Activated CD4-positive, alpha-beta T cell treated with anti-CD3 and anti-CD28 coated beads for 36 hours (primary cell): ENCODE results near the gene CDK14. TPM values are rescaled to one million over a fixed set of nuclear protein-coding genes. Genes with fewer than 3 reads are reported as not detected.

ENCODE experiments used
- ATAC-seq: fragments of 200-7000 bp; cut with Tn5 transposase; one replicate; pipeline ENCODE4 v1.10.0; 2021; ENCODE audit warnings: mild to moderate bottlenecking, moderate library complexity
- CTCF ChIA-PET: fragments of 350-600 bp; sonication (Branson Sonifier 250); formaldehyde crosslinking; loops from one replicate; lab custom pipeline; 2021; ENCODE audit warnings: antibody characterized with exemption; lab: Charles Lee
- POLR2A ChIA-PET: fragments of 350-600 bp; sonication (Branson Sonifier 250); formaldehyde crosslinking; loops from one replicate; lab custom pipeline; 2021; ENCODE audit warnings: antibody characterized with exemption, inconsistent platforms; lab: Charles Lee
- DNase-seq: peaks from one replicate; pipeline ENCODE4 v3.0.0-alpha.2; 2020
- H3K27ac Mint-ChIP-seq: one replicate; pipeline ENCODE4 v1.8.0; 2021; ENCODE audit warnings: mixed read lengths
- H3K27me3 Mint-ChIP-seq: one replicate; pipeline ENCODE4 v1.8.0; 2021; ENCODE audit warnings: mixed read lengths
- H3K36me3 Mint-ChIP-seq: one replicate; pipeline ENCODE4 v1.8.0; 2021; ENCODE audit warnings: low read depth, mixed read lengths
- H3K4me1 Mint-ChIP-seq: one replicate; pipeline ENCODE4 v1.8.0; 2021; ENCODE audit warnings: mixed read lengths
- H3K4me3 Mint-ChIP-seq: one replicate; pipeline ENCODE4 v1.8.0; 2021; ENCODE audit warnings: mild to moderate bottlenecking, moderate library complexity, mixed read lengths
- H3K9me3 Mint-ChIP-seq: one replicate; pipeline ENCODE4 v1.8.0; 2021; ENCODE audit warnings: low read depth, mixed read lengths
- intact Hi-C, 2 experiments: fragments of 100-400 bp; cut with DNase I in 1 of 2; cut with micrococcal nuclease in 1 of 2; formaldehyde crosslinking; loops; one replicate each; pipeline versions ENCODE4 v1.14.2 to v1.15.1; 2022 to 2024; cut with DNase I, micrococcal nuclease
- total RNA-seq, 2 experiments: library from RNA; stranded (reverse); gene quantifications; one replicate each; pipeline ENCODE4 v1.2.3, GENCODE V29; 2021

The CDK14 gene
- total RNA-seq, 2 experiments from 2014 or later, result 0.80 to 0.84 TPM

DNA sequence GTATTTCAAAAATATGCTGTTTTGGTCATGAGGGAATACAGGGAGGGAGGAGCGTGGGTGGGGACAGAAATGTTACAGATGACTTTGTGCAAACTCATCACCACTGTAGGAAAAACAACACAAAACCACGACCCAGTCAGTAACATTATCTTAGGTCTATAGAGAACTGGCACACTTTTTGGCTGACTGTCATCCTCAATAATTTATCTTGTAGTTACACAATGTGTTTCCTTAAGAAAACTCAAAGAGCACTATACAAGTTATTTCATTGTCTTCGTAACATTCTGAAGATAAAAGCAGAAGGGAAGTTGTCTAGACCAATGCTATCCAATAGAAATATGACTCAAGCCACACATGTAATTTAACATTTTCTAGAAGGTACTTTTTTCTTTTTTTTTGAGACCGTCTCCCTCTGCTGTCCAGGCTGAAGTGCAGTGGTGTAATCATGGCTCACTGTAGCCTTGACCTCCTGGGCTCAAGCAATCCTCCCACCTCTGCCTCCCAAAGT lies 16.9 kb upstream of the CDK14 start:
- no peaks in the 10 kb centered on the region for H3K4me1 Mint-ChIP-seq
- ATAC-seq (no peak), DNase-seq (no peak)
- H3K27me3 Mint-ChIP-seq, result no peaks in the 10 kb centered on the region
- H3K4me3 Mint-ChIP-seq, result no peak overlapping the region
- intact Hi-C loops, result no loop called here
- no peaks in the 10 kb centered on the region for H3K36me3 Mint-ChIP-seq
- H3K27ac Mint-ChIP-seq, result no peak overlapping the region
- H3K9me3 Mint-ChIP-seq, result no peaks in the 10 kb centered on the region
- ChIA-PET POLR2A (no interaction called here), CTCF (no interaction called here)

DNA sequence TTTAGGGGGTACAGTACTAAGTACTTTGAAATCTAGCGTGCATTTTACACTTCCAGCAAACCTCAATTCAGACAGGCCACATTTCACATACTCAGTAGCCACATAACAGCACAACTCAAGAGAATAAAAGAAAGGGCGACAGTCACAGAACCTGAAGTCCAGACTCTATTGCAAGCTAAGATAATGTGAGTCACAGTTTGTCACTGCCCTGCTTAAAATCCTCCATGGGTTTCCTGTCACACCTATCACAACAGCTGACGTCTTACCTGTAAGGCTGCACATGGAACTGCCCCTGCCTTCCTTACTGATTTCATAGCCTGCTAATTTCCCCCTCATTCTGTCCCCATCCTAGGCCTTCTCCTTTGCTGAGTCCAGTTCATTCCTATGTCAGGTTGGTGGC lies 16.1 kb upstream of the CDK14 start:
- no peaks in the 10 kb centered on the region for H3K27me3 Mint-ChIP-seq
- POLR2A ChIA-PET, result no interaction called here
- H3K4me1 Mint-ChIP-seq, result no peaks in the 10 kb centered on the region
- H3K27ac Mint-ChIP-seq, result no peak overlapping the region
- H3K9me3 Mint-ChIP-seq, result no peaks in the 10 kb centered on the region
- intact Hi-C loops, result no loop called here
- DNase-seq, result no peak
- no peak overlapping the region for H3K4me3 Mint-ChIP-seq
- ATAC-seq, result no peak
- H3K36me3 Mint-ChIP-seq, result no peaks in the 10 kb centered on the region
- CTCF ChIA-PET, result no interaction called here

DNA sequence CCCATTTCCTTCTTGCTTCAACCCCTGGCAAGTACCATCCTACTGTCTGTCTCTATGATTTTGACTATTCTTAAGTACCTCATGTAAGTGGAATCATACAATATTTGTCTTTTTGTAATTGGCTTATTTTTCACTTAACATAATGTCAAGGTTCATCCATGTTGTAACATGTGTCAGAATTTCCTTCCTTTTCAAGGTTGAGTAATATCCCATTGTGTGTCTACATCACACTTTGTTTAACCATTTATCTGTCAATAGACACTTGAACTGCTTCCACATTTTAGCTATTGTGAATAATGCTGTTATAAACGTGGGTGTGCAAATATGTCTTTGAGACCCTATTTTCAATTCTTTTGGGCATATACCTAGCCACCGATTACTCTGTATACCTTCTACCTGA lies 14.0 kb upstream of the CDK14 start:
- Mint-ChIP-seq H3K4me3 (no peak overlapping the region), H3K27ac (no peak overlapping the region), H3K9me3 (no peaks in the 10 kb centered on the region), H3K4me1 (no peaks in the 10 kb centered on the region), H3K36me3 (no peaks in the 10 kb centered on the region), H3K27me3 (no peaks in the 10 kb centered on the region)
- POLR2A ChIA-PET, result no interaction called here
- ATAC-seq, result no peak
- intact Hi-C loops, result no loop called here
- CTCF ChIA-PET, result interaction anchor here (0.6 kb wide), 1 partner anchor 46 kb away, joined by 4 read pairs; no protein-coding TSS in a partner anchor
- no peak for DNase-seq

DNA sequence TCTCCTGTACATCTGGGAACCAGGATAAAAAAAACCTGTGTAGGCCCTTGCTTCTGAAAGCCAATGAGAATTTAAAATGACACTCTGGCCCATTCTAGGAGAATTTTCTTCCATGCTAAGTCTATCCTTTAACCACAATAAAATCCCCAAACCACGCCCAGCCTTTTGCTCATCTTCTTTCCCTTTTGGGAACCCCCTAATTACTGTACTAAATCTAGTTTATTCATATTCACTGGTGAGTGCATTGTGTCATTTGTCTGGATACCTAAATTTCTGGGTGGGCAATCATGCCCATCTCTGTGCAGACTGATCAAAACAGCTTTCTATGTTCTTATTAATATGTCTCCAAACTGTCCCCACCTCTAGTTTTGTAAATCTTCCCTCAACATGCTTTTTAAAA lies 11.7 kb upstream of the CDK14 start:
- CTCF ChIA-PET, result no interaction called here
- no peaks in the 10 kb centered on the region for H3K4me1 Mint-ChIP-seq
- POLR2A ChIA-PET, result no interaction called here
- no peaks in the 10 kb centered on the region for H3K9me3 Mint-ChIP-seq
- H3K27ac Mint-ChIP-seq, result no peak overlapping the region
- no peaks in the 10 kb centered on the region for H3K36me3 Mint-ChIP-seq
- ATAC-seq, result no peak
- intact Hi-C loops, result no loop called here
- DNase-seq, result no peak
- no peaks in the 10 kb centered on the region for H3K27me3 Mint-ChIP-seq
- no peak overlapping the region for H3K4me3 Mint-ChIP-seq

- H3K27me3 Mint-ChIP-seq, result no peaks in the 10 kb centered on the region
- no peaks in the 10 kb centered on the region for H3K4me1 Mint-ChIP-seq
- no peak for DNase-seq
- ATAC-seq, result no peak
- H3K4me3 Mint-ChIP-seq, result no peak overlapping the region
- H3K36me3 Mint-ChIP-seq, result no peaks in the 10 kb centered on the region
- H3K9me3 Mint-ChIP-seq, result no peaks in the 10 kb centered on the region
- no peak overlapping the region for H3K27ac Mint-ChIP-seq
- ChIA-PET POLR2A (no interaction called here), CTCF (interaction anchor here (1.0 kb wide), 1 partner anchor 36 kb away, joined by 3 read pairs; no protein-coding TSS in a partner anchor)
- intact Hi-C loops, result no loop called here
These were observed 10.0 kb upstream of the CDK14 start for GRCh38 chr7:90586091-90586490.

- Mint-ChIP-seq H3K4me3 (no peak overlapping the region), H3K9me3 (no peaks in the 10 kb centered on the region), H3K4me1 (no peaks in the 10 kb centered on the region), H3K27me3 (no peaks in the 10 kb centered on the region), H3K27ac (no peak overlapping the region), H3K36me3 (no peaks in the 10 kb centered on the region)
- ATAC-seq, result no peak
- intact Hi-C loops, result no loop called here
- ChIA-PET POLR2A (no interaction called here), CTCF (no interaction called here)
- DNase-seq, result no peak
These were observed 8.4 kb upstream of the CDK14 start for GRCh38 chr7:90587766-90588165.

DNA sequence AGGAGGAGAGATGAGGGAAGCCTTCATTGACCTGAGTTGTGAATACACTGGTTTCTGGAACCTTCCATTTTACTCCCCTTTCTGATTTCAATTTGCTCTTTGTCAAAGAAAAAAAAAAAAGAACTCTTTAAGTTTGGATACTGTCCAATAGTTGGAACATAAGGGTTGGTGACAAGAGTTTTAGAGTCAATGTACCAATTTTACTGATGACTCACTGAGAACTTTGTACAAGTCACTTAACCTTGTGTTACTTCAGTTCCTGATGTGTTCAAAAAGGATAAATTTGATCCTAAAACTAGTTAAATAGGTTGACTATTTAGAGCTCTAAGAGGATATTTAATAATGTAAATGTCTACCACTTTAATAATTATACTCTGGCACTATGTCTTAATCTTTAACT lies 4.1 kb upstream of the CDK14 start:
- peaks cover 12% of the 10 kb centered on the region for H3K4me1 Mint-ChIP-seq

DNA sequence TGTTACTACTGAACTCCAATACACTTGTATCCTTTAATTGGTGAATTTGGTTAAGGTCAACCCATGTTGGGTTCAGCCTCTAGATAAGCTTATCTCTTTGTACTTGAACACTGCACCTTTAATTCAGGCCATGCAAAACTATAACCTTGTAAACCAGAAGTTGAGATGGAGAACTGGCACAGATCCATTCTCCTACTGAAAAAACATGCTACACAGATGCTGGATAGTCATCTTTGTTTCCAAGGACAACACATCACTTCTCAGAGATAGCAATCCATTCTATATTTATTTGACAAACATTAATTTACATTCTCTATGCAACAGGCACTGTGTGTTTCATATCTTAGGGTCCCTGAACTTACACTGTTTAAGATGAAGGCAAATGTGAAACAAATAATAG lies 2.9 kb upstream of the CDK14 start:
- no peak for ATAC-seq
- H3K9me3 Mint-ChIP-seq, result no peaks in the 10 kb centered on the region
- ChIA-PET POLR2A (no interaction called here), CTCF (interaction anchor here (1.1 to 1.7 kb wide), 2 partner anchors 9 to 138 kb away, joined by 3 to 4 read pairs; no protein-coding TSS in a partner anchor)
- no peak for DNase-seq
- H3K27me3 Mint-ChIP-seq, result peaks cover 32% of the 10 kb centered on the region
- intact Hi-C loops, result no loop called here
- peaks cover 20% of the 10 kb centered on the region for H3K4me1 Mint-ChIP-seq
- H3K27ac Mint-ChIP-seq, result no peak overlapping the region
- H3K4me3 Mint-ChIP-seq, result no peak overlapping the region
- no peaks in the 10 kb centered on the region for H3K36me3 Mint-ChIP-seq

More for the DNA sequence above, 4.1 kb upstream of the CDK14 start:
- no peak overlapping the region for H3K4me3 Mint-ChIP-seq
- no peaks in the 10 kb centered on the region for H3K36me3 Mint-ChIP-seq
- CTCF ChIA-PET, result interaction anchor here (1.4 to 1.7 kb wide), 2 partner anchors 137 to 188 kb away, joined by 3 to 4 read pairs; partner anchors contain the start of gene CLDN12
- POLR2A ChIA-PET, result no interaction called here
- H3K9me3 Mint-ChIP-seq, result no peaks in the 10 kb centered on the region
- DNase-seq, result no peak
- H3K27ac Mint-ChIP-seq, result no peak overlapping the region
- intact Hi-C loops, result no loop called here
- no peak for ATAC-seq
- peaks cover 21% of the 10 kb centered on the region for H3K27me3 Mint-ChIP-seq

GRCh38 chr7:90594751-90595317 lies 1.3 kb upstream of the CDK14 start:
- Mint-ChIP-seq H3K4me1 (peaks cover 20% of the 10 kb centered on the region), H3K36me3 (no peaks in the 10 kb centered on the region), H3K27ac (no peak overlapping the region), H3K9me3 (no peaks in the 10 kb centered on the region), H3K4me3 (peak overlapping the region; percentile 59), H3K27me3 (peaks cover 41% of the 10 kb centered on the region)
- ChIA-PET POLR2A (interaction anchor here (0.6 kb wide), 1 partner anchor 13 kb away, joined by 3 read pairs; no protein-coding TSS in a partner anchor), CTCF (interaction anchor here (0.5 to 1.0 kb wide), 2 partner anchors 24 to 192 kb away, joined by 3 to 4 read pairs; no protein-coding TSS in a partner anchor)
- intact Hi-C loops, result loop anchor here (5.0 kb wide), 2 partner anchors 248 to 667 kb away; partner anchors contain the start of genes FZD1 (in 1 of the 2) and GTPBP10 (in 1 of the 2)
- ATAC-seq, result peak; percentile 48
- peak; percentile 15 for DNase-seq

GRCh38 chr7:90595342-90595800 lies 750 bp upstream of the CDK14 start:
- no peak for DNase-seq
- POLR2A ChIA-PET, result interaction anchor here (0.6 kb wide), 1 partner anchor 13 kb away, joined by 3 read pairs; no protein-coding TSS in a partner anchor
- no peak overlapping the region for H3K27ac Mint-ChIP-seq
- peaks cover 44% of the 10 kb centered on the region for H3K27me3 Mint-ChIP-seq
- H3K36me3 Mint-ChIP-seq, result no peaks in the 10 kb centered on the region
- peak overlapping the region; percentile 59 for H3K4me3 Mint-ChIP-seq
- no peak for ATAC-seq
- intact Hi-C loops, result loop anchor here (5.0 kb wide), 2 partner anchors 248 to 667 kb away; partner anchors contain the start of genes FZD1 (in 1 of the 2) and GTPBP10 (in 1 of the 2)
- no peaks in the 10 kb centered on the region for H3K9me3 Mint-ChIP-seq
- H3K4me1 Mint-ChIP-seq, result peaks cover 20% of the 10 kb centered on the region
- CTCF ChIA-PET, result interaction anchor here (0.5 to 1.0 kb wide), 2 partner anchors 24 to 193 kb away, joined by 3 to 4 read pairs; no protein-coding TSS in a partner anchor

- H3K4me1 Mint-ChIP-seq, result peaks cover 20% of the 10 kb centered on the region
- intact Hi-C loops, result loop anchor here (5.0 kb wide), 2 partner anchors 250 to 665 kb away; partner anchors contain the start of genes FZD1 (in 1 of the 2) and GTPBP10 (in 1 of the 2)
- H3K27ac Mint-ChIP-seq, result peak overlapping the region; percentile 42
- H3K27me3 Mint-ChIP-seq, result peaks cover 49% of the 10 kb centered on the region
- ATAC-seq (no peak), DNase-seq (no peak)
- H3K9me3 Mint-ChIP-seq, result no peaks in the 10 kb centered on the region
- H3K4me3 Mint-ChIP-seq, result peak overlapping the region; percentile 67
- H3K36me3 Mint-ChIP-seq, result no peaks in the 10 kb centered on the region
- ChIA-PET CTCF (interaction anchor here (0.6 to 0.8 kb wide), 2 partner anchors 28 to 655 kb away, joined by 3 read pairs; no protein-coding TSS in a partner anchor), POLR2A (no interaction called here)
These were observed 796 bp downstream of the CDK14 start for GRCh38 chr7:90596671-90597562.
